CD4-positive, alpha-beta T cell treated with Interleukin-1 beta for 1 hour (primary cell): ENCODE results near the gene DHRS3.

ENCODE experiments used
- DNase-seq, 2 donors: peaks; one replicate each; pipeline ENCODE4 v3.0.0-alpha.2; 2020 to 2022

DHRS3 gene

GRCh38 chr1:12615865-12616708 lies 1.9 kb downstream of the DHRS3 start:
- peak in 1 of 2 donors; percentile 26 for DNase-seq

- no peak for DNase-seq
Measured at GRCh38 chr1:12615159-12615864, 2.7 kb downstream of the DHRS3 start.

- no peak for DNase-seq
Measured at GRCh38 chr1:12614402-12615158, 3.4 kb downstream of the DHRS3 start.

GRCh38 chr1:12613180-12613579 lies 4.8 kb downstream of the DHRS3 start:
- DNase-seq: no peak

GRCh38 chr1:12610941-12611340 lies 7.1 kb downstream of the DHRS3 start:
- DNase-seq: no peak

GRCh38 chr1:12610305-12610935 lies 7.6 kb downstream of the DHRS3 start:
- DNase-seq: no peak

GRCh38 chr1:12609469-12610003 lies 8.5 kb downstream of the DHRS3 start:
- DNase-seq: no peak

GRCh38 chr1:12608311-12608957 lies 9.6 kb downstream of the DHRS3 start:
- no peak for DNase-seq

- no peak for DNase-seq
Measured at GRCh38 chr1:12607263-12607662, 10.7 kb downstream of the DHRS3 start.

- DNase-seq: no peak
Measured at GRCh38 chr1:12604986-12605385, 13.0 kb downstream of the DHRS3 start.

GRCh38 chr1:12604114-12604874 lies 13.7 kb downstream of the DHRS3 start:
- DNase-seq: peak; percentile 67 to 76

- DNase-seq: no peak
Measured at GRCh38 chr1:12603224-12603623, 14.8 kb downstream of the DHRS3 start.

- DNase-seq: no peak
Measured at GRCh38 chr1:12602659-12603024, 15.4 kb downstream of the DHRS3 start.

GRCh38 chr1:12601700-12602658 lies 16.0 kb downstream of the DHRS3 start:
- DNase-seq: peak in 1 of 2 donors; percentile 73

- peak; percentile 61 to 68 for DNase-seq
Measured at GRCh38 chr1:12600880-12601633, 17.0 kb downstream of the DHRS3 start.

GRCh38 chr1:12600335-12600734 lies 17.7 kb downstream of the DHRS3 start:
- DNase-seq: no peak

- no peak for DNase-seq
Measured at GRCh38 chr1:12599657-12600056, 18.4 kb downstream of the DHRS3 start.

- no peak for DNase-seq
Measured at GRCh38 chr1:12598974-12599373, 19.0 kb downstream of the DHRS3 start.

GRCh38 chr1:12597792-12598191 lies 20.2 kb downstream of the DHRS3 start:
- peak in 1 of 2 donors; percentile 18 for DNase-seq
